Measurements from ENCODE around the gene TMEM11. TPM values are rescaled to one million over a fixed set of nuclear protein-coding genes. Genes with fewer than 3 reads are reported as not detected.

Gene TMEM11
- total and polyA plus RNA-seq, 2 of the 8 experiments (the other 6 are each of a cell fraction or from before 2014, with no cell fraction given) = 33.3 to 90.4 TPM

- ChIA-PET CTCF (ENCODE audit: partially characterized antibody) (interaction anchor here (0.8 to 6.6 kb wide), 4 partner anchors 7 to 36 kb away, joined by 3 to 42 read pairs (median 4); no protein-coding TSS in a partner anchor), POLR2A (ENCODE audit: partially characterized antibody) (interaction anchor here (0.9 to 1.2 kb wide), 2 partner anchors 204 to 210 kb away, joined by 3 read pairs; partner anchors contain the start of gene USP22)
- Histone ChIP-seq H2AK5ac (ENCODE audit: low read depth, low read length) (no peak overlapping the region), H3K4me3 (ENCODE audit: extremely low read depth in 1 of 4, insufficient read depth in 2 of 4, low read depth in 3 of 4, low read length in 4 of 4) (no peak overlapping the region), H2AFZ (ENCODE audit: low read length) (no peak overlapping the region), H2BK15ac (ENCODE audit: low read length) (no peak overlapping the region), H3K23ac (ENCODE audit: insufficient read length) (no peak overlapping the region), H4K5ac (ENCODE audit: insufficient read length, low read depth, low read length) (no peak overlapping the region), H2BK12ac (ENCODE audit: low read depth, low read length) (no peak overlapping the region), H3K79me1 (ENCODE audit: low read depth, low read length) (peaks cover 5% of the 10 kb centered on the region), H3K27ac (ENCODE audit: low read depth, low read length) (no peak overlapping the region), H4K20me1 (replicated peaks in 1 of 2; ENCODE audit: control insufficient read depth in 1 of 2, insufficient read depth in 2 of 2, low read length in 2 of 2) (peaks cover 0 to 8% of the 10 kb centered on the region in 2 experiments), H3K23me2 (ENCODE audit: low read depth, low read length) (no peaks in the 10 kb centered on the region; the same call in 1 of the 2 replicates), H3K56ac (replicated peaks; ENCODE audit: insufficient read length, low read depth, low read length) (no peak overlapping the region), H3K4me1 (replicated peaks in 1 of 4; ENCODE audit: control insufficient read depth in 3 of 4, insufficient read depth in 4 of 4, low read length in 3 of 4) (peaks cover 0 to 5% (median 0%) of the 10 kb centered on the region in 4 experiments; a peak in 2 of 7 replicates), H3K79me2 (ENCODE audit: control insufficient read depth in 1 of 2, insufficient read depth in 2 of 2, low read length in 2 of 2) (no peaks in the 10 kb centered on the region), H3K36me3 (ENCODE audit: control insufficient read depth in 2 of 4, insufficient read depth in 4 of 4, low read length in 3 of 4) (no peaks in the 10 kb centered on the region), H4K91ac (replicated peaks; ENCODE audit: insufficient read length, low read length) (no peak overlapping the region), H3K27me3 (replicated peaks in 1 of 4; ENCODE audit: control insufficient read depth in 3 of 4, extremely low read depth in 1 of 4, insufficient read depth in 3 of 4, low read length in 3 of 4) (no peaks in the 10 kb centered on the region), H4K8ac (ENCODE audit: extremely low read depth, insufficient read depth, low read length) (no peak overlapping the region), H2BK5ac (ENCODE audit: low read depth, low read length) (no peak overlapping the region), H3K18ac (ENCODE audit: extremely low read depth, low read length) (no peak overlapping the region), H2BK120ac (replicated peaks; ENCODE audit: low read depth, low read length) (no peak overlapping the region), H2BK20ac (ENCODE audit: low read length) (no peak overlapping the region), H3K4me2 (ENCODE audit: insufficient read depth in 1 of 2, low read depth in 2 of 2, low read length in 2 of 2) (no peak overlapping the region), H3K9me3 (ENCODE audit: insufficient read depth in 2 of 2, low read depth in 1 of 2, low read length in 1 of 2) (no peaks in the 10 kb centered on the region), H3K14ac (ENCODE audit: insufficient read length) (no peak overlapping the region), H3K4ac (replicated peaks; ENCODE audit: insufficient read length, low read depth, low read length) (no peak overlapping the region), H3K9ac (replicated peaks in 1 of 4; ENCODE audit: extremely low read depth in 1 of 4, low read depth in 3 of 4, low read length in 3 of 4) (no peak overlapping the region)
- 96% methylated on average over 4 of the region's 4 CpGs; no CpG with 5 or more reads in 1 of the 2 experiments for WGBS, 2 experiments (ENCODE audit: extremely low coverage in 1 of 2, insufficient coverage in 1 of 2, insufficient read length in 1 of 2, insufficient replicate concordance in 2 of 2, low coverage in 1 of 2, low lambda C conversion rate in 2 of 2, missing lambda C conversion rate in 1 of 2)
- FAIRE-seq (no peak), DNase-seq (ENCODE audit: low read depth in 1 of 2, low spot score in 2 of 2) (no peak)
- no peak for TF ChIP-seq KDM5A (IDR thresholded peaks at IDR 0.05; ENCODE audit: low read length)
- TF ChIP-seq KDM1A (IDR thresholded peaks at IDR 0.05; ENCODE audit: borderline replicate concordance, low read length) = peak; percentile 71; the same call in 1 of the 2 replicates
These were observed 32.7 kb upstream of the TMEM11 start for GRCh38 chr17:21246698-21247097.

Measured in H1 (cell line).